IMR-90 (cell line): ENCODE results near the gene CNFN. TPM values are rescaled to one million over a fixed set of nuclear protein-coding genes. Genes with fewer than 3 reads are reported as not detected.

ENCODE experiments used
- ATAC-seq: fragments of 200-7000 bp; cut with Tn5 transposase; 2 replicates; pipeline ENCODE4 v1.9.1; 2020; ENCODE audit warnings: low read depth, mild to moderate bottlenecking, moderate library complexity
- BruUV-seq: library from RNA; stranded (reverse); fragments of 400-500 nt; replicated peaks from 2 replicates; lab custom pipeline; 2021; lab: Mats Ljungman, UMichigan
- CTCF ChIA-PET: fragments of 300-600 bp; formaldehyde crosslinking; extraction: SDS; loops from one replicate; lab custom pipeline; 2021; ENCODE audit warnings: antibody characterized with exemption; lab: Yijun Ruan, JAX
- POLR2A ChIA-PET: fragments of 300-600 bp; sonication (Branson Sonifier 250); formaldehyde crosslinking; loops from one replicate; lab custom pipeline; 2022; ENCODE audit warnings: antibody characterized with exemption; ENCODE audit not compliant: unreplicated experiment; lab: Charles Lee
- DNase-seq: peaks from one replicate; pipeline ENCODE4 v3.0.0; 2013
- H2AFZ ChIP-seq: replicated peaks from 2 replicates; pipeline ENCODE3; 2013; ENCODE audit warnings: low read length, mild to moderate bottlenecking; ENCODE audit not compliant: poor library complexity
- H2AK5ac ChIP-seq: 2 replicates; pipeline ENCODE4 v1.6.1; 2013; ENCODE audit warnings: low read depth, low read length, inconsistent platforms
- H2AK9ac ChIP-seq: replicated peaks from 2 replicates; pipeline ENCODE3; 2013; ENCODE audit warnings: mild to moderate bottlenecking, low read depth, low read length, moderate library complexity; ENCODE audit not compliant: poor library complexity
- H2BK120ac ChIP-seq: 2 replicates; pipeline ENCODE4 v1.6.1; 2013; ENCODE audit warnings: low read depth, low read length, inconsistent platforms
- H2BK15ac ChIP-seq: 3 replicates; pipeline ENCODE4 v1.6.1; 2013; ENCODE audit warnings: low read depth, low read length, inconsistent platforms
- H2BK20ac ChIP-seq: 2 replicates; pipeline ENCODE4 v1.6.1; 2013; ENCODE audit warnings: low read depth, mild to moderate bottlenecking, inconsistent platforms, low read length, moderate library complexity
- H2BK5ac ChIP-seq: 2 replicates; pipeline ENCODE4 v1.6.1; 2013; ENCODE audit warnings: mild to moderate bottlenecking, low read depth, low read length, inconsistent platforms; ENCODE audit not compliant: poor library complexity, severe bottlenecking
- H3K14ac ChIP-seq: replicated peaks from 2 replicates; pipeline ENCODE4 v1.6.1; 2013; ENCODE audit warnings: low read depth, low read length, inconsistent platforms
- H3K18ac ChIP-seq: 2 replicates; pipeline ENCODE4 v1.6.1; 2013; ENCODE audit warnings: low read depth, low read length, control low read depth
- H3K23ac ChIP-seq: 2 replicates; pipeline ENCODE4 v1.6.1; 2013; ENCODE audit warnings: low read depth, low read length, inconsistent platforms
- H3K27ac ChIP-seq: 2 replicates; pipeline ENCODE4 v1.5.1; 2013; ENCODE audit warnings: mild to moderate bottlenecking, control low read depth, low read length; ENCODE audit not compliant: insufficient read depth
- H3K27me3 ChIP-seq: 2 replicates; pipeline ENCODE4 v1.6.1; 2013; ENCODE audit warnings: low read length; ENCODE audit not compliant: control insufficient read depth, insufficient read depth
- H3K36me3 ChIP-seq: 2 replicates; pipeline ENCODE4 v1.6.1; 2013; ENCODE audit warnings: low read length, mixed read lengths; ENCODE audit not compliant: control insufficient read depth, insufficient read depth
- H3K4ac ChIP-seq: 2 replicates; pipeline ENCODE4 v1.6.1; 2013; ENCODE audit warnings: low read depth, low read length, inconsistent platforms
- H3K4me1 ChIP-seq: 2 replicates; pipeline ENCODE4 v1.6.1; 2013; ENCODE audit warnings: low read length, mixed read lengths; ENCODE audit not compliant: control insufficient read depth, insufficient read depth
- H3K4me2 ChIP-seq: 2 replicates; pipeline ENCODE4 v1.6.1; 2013; ENCODE audit warnings: low read depth, mild to moderate bottlenecking, control low read depth, low read length, moderate library complexity
- H3K4me3 ChIP-seq: 2 replicates; pipeline ENCODE4 v1.5.1; 2013; ENCODE audit warnings: low read depth, mild to moderate bottlenecking, control low read depth, low read length, moderate library complexity; ENCODE audit not compliant: insufficient read depth
- H3K56ac ChIP-seq: 2 replicates; pipeline ENCODE4 v1.6.1; 2013; ENCODE audit warnings: low read length, inconsistent platforms; ENCODE audit not compliant: insufficient read depth; ENCODE audit errors: extremely low read depth
- H3K79me1 ChIP-seq, 2 experiments: 2 replicates each; pipeline ENCODE4 v1.6.1; 2013; ENCODE audit warnings: low read length in 2 of 2, inconsistent platforms in 1 of 2, low read depth in 1 of 2
- H3K9ac ChIP-seq: 2 replicates; pipeline ENCODE4 v1.6.1; 2013; ENCODE audit warnings: low read depth, low read length, control low read depth
- H3K9me1 ChIP-seq: 2 replicates; pipeline ENCODE4 v1.6.1; 2013; ENCODE audit warnings: low read length, inconsistent platforms; ENCODE audit not compliant: insufficient read depth
- H3K9me3 ChIP-seq: 2 replicates; pipeline ENCODE4 v1.6.1; 2013; ENCODE audit warnings: low read length; ENCODE audit not compliant: control insufficient read depth, insufficient read depth
- H4K20me1 ChIP-seq: 2 replicates; pipeline ENCODE4 v1.6.1; 2013; ENCODE audit warnings: low read length, inconsistent platforms; ENCODE audit not compliant: insufficient read depth
- H4K5ac ChIP-seq: 2 replicates; pipeline ENCODE4 v1.6.1; 2013; ENCODE audit warnings: mild to moderate bottlenecking, low read depth, low read length, control low read depth
- H4K8ac ChIP-seq, 2 experiments: 2 replicates each; pipeline ENCODE4 v1.6.1; 2013; ENCODE audit warnings: low read depth in 2 of 2, low read length in 2 of 2, control low read depth in 1 of 2, inconsistent platforms in 1 of 2
- H4K91ac ChIP-seq: 2 replicates; pipeline ENCODE4 v1.6.1; 2013; ENCODE audit warnings: low read depth, low read length, inconsistent platforms; ENCODE audit not compliant: insufficient read depth
- BHLHE40 ChIP-seq: fragments of 150-350 bp; IDR thresholded peaks from 2 replicates; pipeline ENCODE4 v1.6.1; 2016; ENCODE audit warnings: mild to moderate bottlenecking, low read depth, low read length
- CEBPB ChIP-seq: IDR thresholded peaks from 2 replicates; pipeline ENCODE4 v1.6.1; 2012; ENCODE audit warnings: low read depth, low read length, improper control_type of control experiment
- NFE2L2 ChIP-seq: fragments of 150-350 bp; IDR thresholded peaks from 2 replicates; pipeline ENCODE4 v1.6.1; 2016; ENCODE audit warnings: low read depth, mild to moderate bottlenecking, low read length
- RFX5 ChIP-seq: IDR thresholded peaks from 2 replicates; pipeline ENCODE4 v1.8.0; 2012; ENCODE audit warnings: low read depth, mild to moderate bottlenecking, low read length, moderate library complexity
- SMC3 ChIP-seq: fragments of 150-350 bp; IDR thresholded peaks from 2 replicates; pipeline ENCODE4 v1.6.1; 2016; ENCODE audit warnings: low read depth, mild to moderate bottlenecking, antibody characterized with exemption, low read length, moderate library complexity
- WGBS, 2 experiments: methylation state at CpG; one replicate each; pipeline versions ENCODE4 v1.1.5 to v1.1.7; 2013; ENCODE audit warnings: missing lambda C conversion rate in 2 of 2; ENCODE audit not compliant: insufficient read length in 1 of 2; ENCODE audit errors: extremely low coverage in 2 of 2; 5-methylcytosine and 5-hydroxymethylcytosine counted together
- dilution Hi-C: fragments of 300-500 bp; cut with HindIII; formaldehyde crosslinking; loops from one replicate; pipeline ENCODE4 v1.14.3; 2018; ENCODE audit warnings: low sequenced_read_pairs; ENCODE audit not compliant: unreplicated experiment
- in situ Hi-C: fragments of 300-500 bp; cut with MboI; formaldehyde crosslinking; loops from 3 replicates; pipeline ENCODE4 v1.14.3; 2019; ENCODE audit warnings: low sequenced_read_pairs, inconsistent platforms, mixed read lengths
- intact Hi-C: fragments of 100-400 bp; cut with micrococcal nuclease; formaldehyde crosslinking; loops from 2 replicates; pipeline ENCODE4 v1.10.0; 2022
- polyA plus RNA-seq, 3 experiments: library from polyadenylated mRNA; depleted of rRNA; stranded (reverse); fragments of >200 nt; gene quantifications; 2 replicates each; pipeline ENCODE4 v1.2.3, GENCODE V29; 2012; ENCODE audit warnings: low replicate concordance in 1 of 3
- total RNA-seq: library from RNA; depleted of rRNA; stranded (reverse); fragments of >200 nt; gene quantifications from 2 replicates; pipeline ENCODE4 v1.2.3, GENCODE V29; 2012
- TF ChIP-seq, protein P1 (sequence below): conservative IDR thresholded peaks from 2 replicates; pipeline ENCODE4 v1.5.1; 2012; ENCODE audit warnings: mild to moderate bottlenecking, low read depth, low read length, improper control_type of control experiment

The CNFN gene
- total and polyA plus RNA-seq, 2 of the 4 experiments (the other 2 are of a cell fraction): 1.2 TPM; not detected in 1

- Histone ChIP-seq H3K23ac (no peak overlapping the region), H3K79me1 (peaks cover 4 to 19% of the 10 kb centered on the region in 2 experiments; a peak in 2 of 4 replicates), H3K4me2 (no peak overlapping the region), H3K4ac (no peak overlapping the region), H2AK9ac (no peak overlapping the region), H3K27ac (no peak overlapping the region), H2BK120ac (no peak overlapping the region), H3K4me1 (peaks cover 9% of the 10 kb centered on the region), H2BK5ac (no peak overlapping the region), H4K5ac (no peak overlapping the region), H4K91ac (no peak overlapping the region), H3K4me3 (no peak overlapping the region), H3K27me3 (no peaks in the 10 kb centered on the region), H3K56ac (no peak overlapping the region), H3K9me1 (peaks cover 11% of the 10 kb centered on the region), H3K9ac (no peak overlapping the region), H2BK15ac (no peak overlapping the region), H4K8ac (no peak overlapping the region), H2BK20ac (no peak overlapping the region), H2AK5ac (no peak overlapping the region), H2AFZ (no peak overlapping the region), H4K20me1 (peaks cover 11% of the 10 kb centered on the region; the same call in 1 of the 2 replicates), H3K18ac (no peak overlapping the region), H3K36me3 (no peaks in the 10 kb centered on the region), H3K14ac (no peak overlapping the region), H3K9me3 (no peaks in the 10 kb centered on the region)
- in situ Hi-C loops: no loop called here
- TF ChIP-seq NFE2L2 (no peak), BHLHE40 (no peak), SMC3 (no peak), CEBPB (no peak), RFX5 (no peak)
- TF ChIP-seq, protein P1, sequence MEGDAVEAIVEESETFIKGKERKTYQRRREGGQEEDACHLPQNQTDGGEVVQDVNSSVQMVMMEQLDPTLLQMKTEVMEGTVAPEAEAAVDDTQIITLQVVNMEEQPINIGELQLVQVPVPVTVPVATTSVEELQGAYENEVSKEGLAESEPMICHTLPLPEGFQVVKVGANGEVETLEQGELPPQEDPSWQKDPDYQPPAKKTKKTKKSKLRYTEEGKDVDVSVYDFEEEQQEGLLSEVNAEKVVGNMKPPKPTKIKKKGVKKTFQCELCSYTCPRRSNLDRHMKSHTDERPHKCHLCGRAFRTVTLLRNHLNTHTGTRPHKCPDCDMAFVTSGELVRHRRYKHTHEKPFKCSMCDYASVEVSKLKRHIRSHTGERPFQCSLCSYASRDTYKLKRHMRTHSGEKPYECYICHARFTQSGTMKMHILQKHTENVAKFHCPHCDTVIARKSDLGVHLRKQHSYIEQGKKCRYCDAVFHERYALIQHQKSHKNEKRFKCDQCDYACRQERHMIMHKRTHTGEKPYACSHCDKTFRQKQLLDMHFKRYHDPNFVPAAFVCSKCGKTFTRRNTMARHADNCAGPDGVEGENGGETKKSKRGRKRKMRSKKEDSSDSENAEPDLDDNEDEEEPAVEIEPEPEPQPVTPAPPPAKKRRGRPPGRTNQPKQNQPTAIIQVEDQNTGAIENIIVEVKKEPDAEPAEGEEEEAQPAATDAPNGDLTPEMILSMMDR: no peak
- no TSS peak for BruUV-seq
- ChIA-PET POLR2A (no interaction called here), CTCF (no interaction called here)
- ATAC-seq: no peak
- no peak for DNase-seq
- WGBS, 2 experiments: no CpG with 5 or more reads among the region's 6 CpGs
- dilution Hi-C loops: no loop called here
- intact Hi-C loops: no loop called here
These were observed 29.2 kb upstream of the CNFN start for GRCh38 chr19:42419309-42419708.
